ENCODE data around the gene KRT8. TPM values are rescaled to one million over a fixed set of nuclear protein-coding genes. Genes with fewer than 3 reads are reported as not detected.

KRT8 gene
- total and polyA plus RNA-seq, 2 donors (not counting 1 experiment from before 2014, with no cell fraction given), result 0.24 to 0.94 TPM

GRCh38 chr12:52871291-52872039 lies 33.4 kb downstream of the KRT8 start:
- CTCF ChIA-PET, result interaction anchor here (1.8 to 2.5 kb wide), 2 partner anchors 9 to 14 kb away, joined by 11 to 12 read pairs; no protein-coding TSS in a partner anchor
- 67% methylated on average over 6 of the region's 9 CpGs for WGBS (ENCODE audit: insufficient coverage)
- intact Hi-C loops (cut with micrococcal nuclease), result loop anchor here (10.0 kb wide), 2 partner anchors 287 to 717 kb away; no protein-coding TSS in a partner anchor
- Histone ChIP-seq H3K9ac (ENCODE audit: low read length) (no peak overlapping the region), H2AFZ (ENCODE audit: insufficient read depth, low read depth, low read length, poor library complexity, severe bottlenecking) (no peak overlapping the region), H3K36me3 (replicated peaks in 1 of 2; ENCODE audit: control extremely low read depth in 1 of 2, control insufficient read depth in 1 of 2, extremely low read depth in 1 of 2, insufficient read depth in 2 of 2, low read length in 1 of 2) (no peaks in the 10 kb centered on the region), H3K27ac (ENCODE audit: low read length in 2 of 2) (no peak overlapping the region), H3K4me2 (replicated peaks; ENCODE audit: low read depth, low read length, poor library complexity, severe bottlenecking) (no peak overlapping the region), H3K4me1 (ENCODE audit: control insufficient read depth in 2 of 2, insufficient read depth in 2 of 2, low read length in 2 of 2) (peaks cover 25 to 32% of the 10 kb centered on the region in 2 donors), H3K9me3 (ENCODE audit: control extremely low read depth in 1 of 3, control insufficient read depth in 2 of 3, insufficient read depth in 1 of 3, low read length in 2 of 3) (no peaks in the 10 kb centered on the region), H3K79me2 (ENCODE audit: control insufficient read depth, insufficient read depth, low read length) (no peaks in the 10 kb centered on the region), H3K27me3 (replicated peaks in 1 of 4; ENCODE audit: control extremely low read depth in 1 of 4, control insufficient read depth in 3 of 4, insufficient read depth in 4 of 4, low read length in 3 of 4) (peaks cover 0 to 19% (median 4%) of the 10 kb centered on the region in 4 experiments), H3K4me3 (ENCODE audit: control extremely low read depth in 1 of 5, extremely low read depth in 1 of 5, insufficient read depth in 1 of 5, low read depth in 2 of 5, low read length in 4 of 5) (no peak overlapping the region), H4K20me1 (ENCODE audit: control insufficient read depth, insufficient read depth, low read length, poor library complexity, severe bottlenecking) (no peaks in the 10 kb centered on the region)
- Mint-ChIP-seq H3K4me1 (peaks cover 37% of the 10 kb centered on the region), H3K4me3 (no peak overlapping the region), H3K27me3 (peaks cover 13% of the 10 kb centered on the region), H3K27ac (no peak overlapping the region), H3K9me3 (ENCODE audit: insufficient read depth) (no peaks in the 10 kb centered on the region)
- POLR2A ChIA-PET, result no interaction called here
- DNase-seq (no peak), ATAC-seq (ENCODE audit: low read depth) (no peak)
- TF ChIP-seq CTCF (IDR thresholded peaks at IDR 0.05) (no peak), EZH2 (IDR thresholded peaks at IDR 0.05; ENCODE audit: borderline replicate concordance, insufficient read depth, low read depth, low read length, poor library complexity, severe bottlenecking) (no peak)
